ENCODE measurements around the gene TPPP2. TPM values are rescaled to one million over a fixed set of nuclear protein-coding genes. Genes with fewer than 3 reads are reported as not detected.

Gene TPPP2
- total RNA-seq, 1 experiment from 2014 or later = 0.35 TPM

DNA sequence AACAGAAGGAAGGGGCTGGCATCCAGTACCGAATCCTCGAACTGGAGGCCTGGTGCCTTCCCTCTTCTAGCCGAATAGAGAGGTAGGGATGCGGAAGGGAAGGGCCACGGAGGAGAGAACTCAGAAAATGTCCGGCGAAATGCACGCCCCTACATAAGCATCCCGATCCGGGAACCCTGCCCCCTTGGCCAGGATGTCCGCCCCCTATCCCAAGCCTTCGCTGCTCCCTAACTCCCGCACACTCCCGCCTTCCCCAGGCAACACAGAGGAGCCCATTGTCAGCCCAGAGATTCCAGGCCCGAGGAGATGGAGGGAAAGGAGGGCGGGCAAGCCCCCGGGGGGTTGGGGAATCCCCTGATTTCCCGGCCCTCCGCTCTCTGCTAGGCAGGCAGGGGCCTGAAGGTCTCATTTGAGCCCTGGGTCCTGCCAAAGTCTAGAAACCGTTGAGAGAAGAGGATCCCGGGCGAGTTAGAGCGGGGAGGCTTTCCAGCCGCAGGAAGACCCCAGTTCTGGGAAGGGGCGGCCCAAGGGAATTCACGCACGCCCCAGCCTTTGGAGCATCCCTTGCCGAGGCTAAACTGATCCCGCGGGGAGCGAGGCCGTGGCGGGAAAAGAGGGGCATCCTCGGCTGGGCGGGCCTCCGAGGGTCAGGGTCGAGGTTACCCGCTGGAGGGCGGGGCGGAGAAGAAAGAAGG, 39.5 kb downstream of the TPPP2 start:
- POLR2A ChIA-PET = interaction anchor here (1.1 to 3.0 kb wide), 6 partner anchors 18 to 43 kb away, joined by 4 to 74 read pairs (median 8); no protein-coding TSS in a partner anchor
- CTCF ChIA-PET = interaction anchor here (0.8 to 5.9 kb wide), 30 partner anchors 11 to 196 kb away, joined by 3 to 165 read pairs (median 16); partner anchors contain the start of genes NDRG2, SLC39A2, TMEM253 and ZNF219
- H3K4me3 Mint-ChIP-seq = peak overlapping the region; percentile 89
- peak; percentile 23 for ATAC-seq
- H3K27me3 Mint-ChIP-seq (ENCODE audit: low read depth) = peaks cover 6% of the 10 kb centered on the region; the same call in 1 of the 2 replicates
- DNase-seq (ENCODE audit: low spot score) = peak; percentile 71
- H3K9me3 Mint-ChIP-seq = no peaks in the 10 kb centered on the region
- peaks cover 12% of the 10 kb centered on the region for H3K36me3 Mint-ChIP-seq
- H3K4me1 Mint-ChIP-seq = peaks cover 33% of the 10 kb centered on the region
- peak overlapping the region; percentile 72 for H3K27ac Mint-ChIP-seq
- TF ChIP-seq FOXP1 (CRISPR knock-in tag; IDR thresholded peaks at IDR 0.05; ENCODE audit: borderline replicate concordance) (no peak), ZNF317 (CRISPR knock-in tag; IDR thresholded peaks at IDR 0.05; ENCODE audit: borderline replicate concordance, low read depth) (no peak), HMGA2 (CRISPR knock-in tag; IDR thresholded peaks at IDR 0.05) (0 out of 2 replicates have a peak, but pooled peaks have one; percentile 15), SOX15 (CRISPR knock-in tag; IDR thresholded peaks at IDR 0.05) (no peak), ZNF138 (CRISPR knock-in tag; conservative IDR thresholded peaks at IDR 0.05) (no peak), ZNF396 (CRISPR knock-in tag; IDR thresholded peaks at IDR 0.05; ENCODE audit: borderline replicate concordance) (no peak), ZNF232 (CRISPR knock-in tag; IDR thresholded peaks at IDR 0.05) (0 out of 2 replicates have a peak, but pooled peaks have one; percentile 56), CREM (CRISPR knock-in tag; IDR thresholded peaks at IDR 0.05) (no peak), JAZF1 (CRISPR knock-in tag; IDR thresholded peaks at IDR 0.05) (no peak), NFATC4 (CRISPR knock-in tag; IDR thresholded peaks at IDR 0.05) (no peak)
- TF ChIP-seq, protein P1, sequence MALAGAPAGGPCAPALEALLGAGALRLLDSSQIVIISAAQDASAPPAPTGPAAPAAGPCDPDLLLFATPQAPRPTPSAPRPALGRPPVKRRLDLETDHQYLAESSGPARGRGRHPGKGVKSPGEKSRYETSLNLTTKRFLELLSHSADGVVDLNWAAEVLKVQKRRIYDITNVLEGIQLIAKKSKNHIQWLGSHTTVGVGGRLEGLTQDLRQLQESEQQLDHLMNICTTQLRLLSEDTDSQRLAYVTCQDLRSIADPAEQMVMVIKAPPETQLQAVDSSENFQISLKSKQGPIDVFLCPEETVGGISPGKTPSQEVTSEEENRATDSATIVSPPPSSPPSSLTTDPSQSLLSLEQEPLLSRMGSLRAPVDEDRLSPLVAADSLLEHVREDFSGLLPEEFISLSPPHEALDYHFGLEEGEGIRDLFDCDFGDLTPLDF (CRISPR knock-in tag; IDR thresholded peaks at IDR 0.05) = no peak
- TF ChIP-seq, protein P2, sequence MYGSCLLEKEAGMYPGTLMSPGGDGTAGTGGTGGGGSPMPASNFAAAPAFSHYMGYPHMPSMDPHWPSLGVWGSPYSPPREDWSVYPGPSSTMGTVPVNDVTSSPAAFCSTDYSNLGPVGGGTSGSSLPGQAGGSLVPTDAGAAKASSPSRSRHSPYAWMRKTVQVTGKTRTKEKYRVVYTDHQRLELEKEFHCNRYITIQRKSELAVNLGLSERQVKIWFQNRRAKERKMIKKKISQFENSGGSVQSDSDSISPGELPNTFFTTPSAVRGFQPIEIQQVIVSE (CRISPR knock-in tag; IDR thresholded peaks at IDR 0.05; ENCODE audit: borderline replicate concordance) = no peak
- TF ChIP-seq, protein P3, sequence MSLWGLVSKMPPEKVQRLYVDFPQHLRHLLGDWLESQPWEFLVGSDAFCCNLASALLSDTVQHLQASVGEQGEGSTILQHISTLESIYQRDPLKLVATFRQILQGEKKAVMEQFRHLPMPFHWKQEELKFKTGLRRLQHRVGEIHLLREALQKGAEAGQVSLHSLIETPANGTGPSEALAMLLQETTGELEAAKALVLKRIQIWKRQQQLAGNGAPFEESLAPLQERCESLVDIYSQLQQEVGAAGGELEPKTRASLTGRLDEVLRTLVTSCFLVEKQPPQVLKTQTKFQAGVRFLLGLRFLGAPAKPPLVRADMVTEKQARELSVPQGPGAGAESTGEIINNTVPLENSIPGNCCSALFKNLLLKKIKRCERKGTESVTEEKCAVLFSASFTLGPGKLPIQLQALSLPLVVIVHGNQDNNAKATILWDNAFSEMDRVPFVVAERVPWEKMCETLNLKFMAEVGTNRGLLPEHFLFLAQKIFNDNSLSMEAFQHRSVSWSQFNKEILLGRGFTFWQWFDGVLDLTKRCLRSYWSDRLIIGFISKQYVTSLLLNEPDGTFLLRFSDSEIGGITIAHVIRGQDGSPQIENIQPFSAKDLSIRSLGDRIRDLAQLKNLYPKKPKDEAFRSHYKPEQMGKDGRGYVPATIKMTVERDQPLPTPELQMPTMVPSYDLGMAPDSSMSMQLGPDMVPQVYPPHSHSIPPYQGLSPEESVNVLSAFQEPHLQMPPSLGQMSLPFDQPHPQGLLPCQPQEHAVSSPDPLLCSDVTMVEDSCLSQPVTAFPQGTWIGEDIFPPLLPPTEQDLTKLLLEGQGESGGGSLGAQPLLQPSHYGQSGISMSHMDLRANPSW (CRISPR knock-in tag; conservative IDR thresholded peaks at IDR 0.05; ENCODE audit: low read depth) = no peak
- TF ChIP-seq, protein P4, sequence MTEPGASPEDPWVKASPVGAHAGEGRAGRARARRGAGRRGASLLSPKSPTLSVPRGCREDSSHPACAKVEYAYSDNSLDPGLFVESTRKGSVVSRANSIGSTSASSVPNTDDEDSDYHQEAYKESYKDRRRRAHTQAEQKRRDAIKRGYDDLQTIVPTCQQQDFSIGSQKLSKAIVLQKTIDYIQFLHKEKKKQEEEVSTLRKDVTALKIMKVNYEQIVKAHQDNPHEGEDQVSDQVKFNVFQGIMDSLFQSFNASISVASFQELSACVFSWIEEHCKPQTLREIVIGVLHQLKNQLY (CRISPR knock-in tag; IDR thresholded peaks at IDR 0.05) = no peak
- TF ChIP-seq, protein P5, sequence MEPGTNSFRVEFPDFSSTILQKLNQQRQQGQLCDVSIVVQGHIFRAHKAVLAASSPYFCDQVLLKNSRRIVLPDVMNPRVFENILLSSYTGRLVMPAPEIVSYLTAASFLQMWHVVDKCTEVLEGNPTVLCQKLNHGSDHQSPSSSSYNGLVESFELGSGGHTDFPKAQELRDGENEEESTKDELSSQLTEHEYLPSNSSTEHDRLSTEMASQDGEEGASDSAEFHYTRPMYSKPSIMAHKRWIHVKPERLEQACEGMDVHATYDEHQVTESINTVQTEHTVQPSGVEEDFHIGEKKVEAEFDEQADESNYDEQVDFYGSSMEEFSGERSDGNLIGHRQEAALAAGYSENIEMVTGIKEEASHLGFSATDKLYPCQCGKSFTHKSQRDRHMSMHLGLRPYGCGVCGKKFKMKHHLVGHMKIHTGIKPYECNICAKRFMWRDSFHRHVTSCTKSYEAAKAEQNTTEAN (CRISPR knock-in tag; IDR thresholded peaks at IDR 0.05) = no peak
- TF ChIP-seq, protein P6, sequence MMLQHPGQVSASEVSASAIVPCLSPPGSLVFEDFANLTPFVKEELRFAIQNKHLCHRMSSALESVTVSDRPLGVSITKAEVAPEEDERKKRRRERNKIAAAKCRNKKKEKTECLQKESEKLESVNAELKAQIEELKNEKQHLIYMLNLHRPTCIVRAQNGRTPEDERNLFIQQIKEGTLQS (CRISPR knock-in tag; conservative IDR thresholded peaks at IDR 0.05) = no peak
- TF ChIP-seq, protein P7, sequence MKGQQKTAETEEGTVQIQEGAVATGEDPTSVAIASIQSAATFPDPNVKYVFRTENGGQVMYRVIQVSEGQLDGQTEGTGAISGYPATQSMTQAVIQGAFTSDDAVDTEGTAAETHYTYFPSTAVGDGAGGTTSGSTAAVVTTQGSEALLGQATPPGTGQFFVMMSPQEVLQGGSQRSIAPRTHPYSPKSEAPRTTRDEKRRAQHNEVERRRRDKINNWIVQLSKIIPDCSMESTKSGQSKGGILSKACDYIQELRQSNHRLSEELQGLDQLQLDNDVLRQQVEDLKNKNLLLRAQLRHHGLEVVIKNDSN (CRISPR knock-in tag; IDR thresholded peaks at IDR 0.05) = no peak
- TF ChIP-seq, protein P8, sequence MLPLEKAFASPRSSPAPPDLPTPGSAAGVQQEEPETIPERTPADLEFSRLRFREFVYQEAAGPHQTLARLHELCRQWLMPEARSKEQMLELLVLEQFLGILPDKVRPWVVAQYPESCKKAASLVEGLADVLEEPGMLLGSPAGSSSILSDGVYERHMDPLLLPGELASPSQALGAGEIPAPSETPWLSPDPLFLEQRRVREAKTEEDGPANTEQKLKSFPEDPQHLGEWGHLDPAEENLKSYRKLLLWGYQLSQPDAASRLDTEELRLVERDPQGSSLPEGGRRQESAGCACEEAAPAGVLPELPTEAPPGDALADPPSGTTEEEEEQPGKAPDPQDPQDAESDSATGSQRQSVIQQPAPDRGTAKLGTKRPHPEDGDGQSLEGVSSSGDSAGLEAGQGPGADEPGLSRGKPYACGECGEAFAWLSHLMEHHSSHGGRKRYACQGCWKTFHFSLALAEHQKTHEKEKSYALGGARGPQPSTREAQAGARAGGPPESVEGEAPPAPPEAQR (CRISPR knock-in tag; IDR thresholded peaks at IDR 0.05) = no peak
- TF ChIP-seq, protein P9, sequence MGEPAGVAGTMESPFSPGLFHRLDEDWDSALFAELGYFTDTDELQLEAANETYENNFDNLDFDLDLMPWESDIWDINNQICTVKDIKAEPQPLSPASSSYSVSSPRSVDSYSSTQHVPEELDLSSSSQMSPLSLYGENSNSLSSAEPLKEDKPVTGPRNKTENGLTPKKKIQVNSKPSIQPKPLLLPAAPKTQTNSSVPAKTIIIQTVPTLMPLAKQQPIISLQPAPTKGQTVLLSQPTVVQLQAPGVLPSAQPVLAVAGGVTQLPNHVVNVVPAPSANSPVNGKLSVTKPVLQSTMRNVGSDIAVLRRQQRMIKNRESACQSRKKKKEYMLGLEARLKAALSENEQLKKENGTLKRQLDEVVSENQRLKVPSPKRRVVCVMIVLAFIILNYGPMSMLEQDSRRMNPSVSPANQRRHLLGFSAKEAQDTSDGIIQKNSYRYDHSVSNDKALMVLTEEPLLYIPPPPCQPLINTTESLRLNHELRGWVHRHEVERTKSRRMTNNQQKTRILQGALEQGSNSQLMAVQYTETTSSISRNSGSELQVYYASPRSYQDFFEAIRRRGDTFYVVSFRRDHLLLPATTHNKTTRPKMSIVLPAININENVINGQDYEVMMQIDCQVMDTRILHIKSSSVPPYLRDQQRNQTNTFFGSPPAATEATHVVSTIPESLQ (CRISPR knock-in tag; IDR thresholded peaks at IDR 0.05) = no peak
- TF ChIP-seq, protein P10, sequence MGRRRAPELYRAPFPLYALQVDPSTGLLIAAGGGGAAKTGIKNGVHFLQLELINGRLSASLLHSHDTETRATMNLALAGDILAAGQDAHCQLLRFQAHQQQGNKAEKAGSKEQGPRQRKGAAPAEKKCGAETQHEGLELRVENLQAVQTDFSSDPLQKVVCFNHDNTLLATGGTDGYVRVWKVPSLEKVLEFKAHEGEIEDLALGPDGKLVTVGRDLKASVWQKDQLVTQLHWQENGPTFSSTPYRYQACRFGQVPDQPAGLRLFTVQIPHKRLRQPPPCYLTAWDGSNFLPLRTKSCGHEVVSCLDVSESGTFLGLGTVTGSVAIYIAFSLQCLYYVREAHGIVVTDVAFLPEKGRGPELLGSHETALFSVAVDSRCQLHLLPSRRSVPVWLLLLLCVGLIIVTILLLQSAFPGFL (CRISPR knock-in tag; IDR thresholded peaks at IDR 0.05; ENCODE audit: borderline replicate concordance) = no peak
- TF ChIP-seq, protein P11, sequence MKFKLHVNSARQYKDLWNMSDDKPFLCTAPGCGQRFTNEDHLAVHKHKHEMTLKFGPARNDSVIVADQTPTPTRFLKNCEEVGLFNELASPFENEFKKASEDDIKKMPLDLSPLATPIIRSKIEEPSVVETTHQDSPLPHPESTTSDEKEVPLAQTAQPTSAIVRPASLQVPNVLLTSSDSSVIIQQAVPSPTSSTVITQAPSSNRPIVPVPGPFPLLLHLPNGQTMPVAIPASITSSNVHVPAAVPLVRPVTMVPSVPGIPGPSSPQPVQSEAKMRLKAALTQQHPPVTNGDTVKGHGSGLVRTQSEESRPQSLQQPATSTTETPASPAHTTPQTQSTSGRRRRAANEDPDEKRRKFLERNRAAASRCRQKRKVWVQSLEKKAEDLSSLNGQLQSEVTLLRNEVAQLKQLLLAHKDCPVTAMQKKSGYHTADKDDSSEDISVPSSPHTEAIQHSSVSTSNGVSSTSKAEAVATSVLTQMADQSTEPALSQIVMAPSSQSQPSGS (CRISPR knock-in tag; IDR thresholded peaks at IDR 0.05; ENCODE audit: borderline replicate concordance, low read depth) = no peak
